Measurements from ENCODE around the gene RAB6A.

DNA sequence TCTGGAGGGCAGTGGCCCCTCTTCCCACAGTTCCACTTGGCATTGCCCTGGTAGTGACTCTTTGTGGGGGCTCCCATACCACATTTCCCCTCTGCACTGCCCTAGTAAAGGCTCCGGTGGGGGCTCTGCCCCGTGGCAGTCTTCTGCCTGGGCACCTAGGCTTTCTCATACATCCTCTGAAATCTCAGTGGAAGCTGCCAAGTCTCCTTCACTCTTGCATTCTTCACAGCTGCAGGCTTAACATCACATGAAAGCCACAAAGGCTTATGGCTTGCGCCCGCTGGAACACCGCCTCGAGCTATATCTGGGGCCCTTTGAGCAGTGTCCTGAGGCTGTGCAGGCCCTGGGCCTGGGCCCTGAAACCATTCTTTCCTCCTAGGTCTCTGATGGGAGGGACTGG lies 89.2 kb downstream of the RAB6A start:
- TF ChIP-seq, protein P1, sequence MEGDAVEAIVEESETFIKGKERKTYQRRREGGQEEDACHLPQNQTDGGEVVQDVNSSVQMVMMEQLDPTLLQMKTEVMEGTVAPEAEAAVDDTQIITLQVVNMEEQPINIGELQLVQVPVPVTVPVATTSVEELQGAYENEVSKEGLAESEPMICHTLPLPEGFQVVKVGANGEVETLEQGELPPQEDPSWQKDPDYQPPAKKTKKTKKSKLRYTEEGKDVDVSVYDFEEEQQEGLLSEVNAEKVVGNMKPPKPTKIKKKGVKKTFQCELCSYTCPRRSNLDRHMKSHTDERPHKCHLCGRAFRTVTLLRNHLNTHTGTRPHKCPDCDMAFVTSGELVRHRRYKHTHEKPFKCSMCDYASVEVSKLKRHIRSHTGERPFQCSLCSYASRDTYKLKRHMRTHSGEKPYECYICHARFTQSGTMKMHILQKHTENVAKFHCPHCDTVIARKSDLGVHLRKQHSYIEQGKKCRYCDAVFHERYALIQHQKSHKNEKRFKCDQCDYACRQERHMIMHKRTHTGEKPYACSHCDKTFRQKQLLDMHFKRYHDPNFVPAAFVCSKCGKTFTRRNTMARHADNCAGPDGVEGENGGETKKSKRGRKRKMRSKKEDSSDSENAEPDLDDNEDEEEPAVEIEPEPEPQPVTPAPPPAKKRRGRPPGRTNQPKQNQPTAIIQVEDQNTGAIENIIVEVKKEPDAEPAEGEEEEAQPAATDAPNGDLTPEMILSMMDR (conservative IDR thresholded peaks at IDR 0.05; ENCODE audit: low read depth, low read length): no peak
- no peak for TF ChIP-seq EZH2 (IDR thresholded peaks at IDR 0.05; ENCODE audit: borderline replicate concordance, low read depth, low read length, poor library complexity, severe bottlenecking)

Measured in A673 (cell line).